IPS-20b (cell line): ENCODE results near the gene DES.
"Not testable (repeated sequence)": the region's sequence is repeated elsewhere in the genome, so short reads cannot be mapped to it uniquely, and the experiment has no call there.

ENCODE experiments used
- H3K27ac ChIP-seq: one replicate; pipeline ENCODE4 v1.5.1; 2013; ENCODE audit warnings: low read length
- H3K27me3 ChIP-seq: 2 replicates; pipeline ENCODE4 v1.6.1; 2013; ENCODE audit warnings: mild to moderate bottlenecking, low read length, inconsistent platforms; ENCODE audit not compliant: insufficient read depth
- H3K36me3 ChIP-seq: 2 replicates; pipeline ENCODE4 v1.6.1; 2013; ENCODE audit warnings: low read depth, mild to moderate bottlenecking, inconsistent platforms, low read length, moderate library complexity; ENCODE audit not compliant: insufficient read depth
- H3K4me1 ChIP-seq: 2 replicates; pipeline ENCODE4 v1.6.1; 2013; ENCODE audit warnings: mild to moderate bottlenecking, control low read depth, inconsistent platforms, low read length, moderate library complexity; ENCODE audit not compliant: insufficient read depth
- H3K4me3 ChIP-seq: 2 replicates; pipeline ENCODE4 v1.5.1; 2013; ENCODE audit warnings: mild to moderate bottlenecking, low read length, inconsistent platforms
- H3K9ac ChIP-seq: 2 replicates; pipeline ENCODE4 v1.6.1; 2013; ENCODE audit warnings: low read depth, mild to moderate bottlenecking, inconsistent platforms, low read length, moderate library complexity
- H3K9me3 ChIP-seq: 2 replicates; pipeline ENCODE4 v1.6.1; 2013; ENCODE audit warnings: mild to moderate bottlenecking, low read depth, low read length, inconsistent platforms; ENCODE audit not compliant: insufficient read depth

The DES gene

DNA sequence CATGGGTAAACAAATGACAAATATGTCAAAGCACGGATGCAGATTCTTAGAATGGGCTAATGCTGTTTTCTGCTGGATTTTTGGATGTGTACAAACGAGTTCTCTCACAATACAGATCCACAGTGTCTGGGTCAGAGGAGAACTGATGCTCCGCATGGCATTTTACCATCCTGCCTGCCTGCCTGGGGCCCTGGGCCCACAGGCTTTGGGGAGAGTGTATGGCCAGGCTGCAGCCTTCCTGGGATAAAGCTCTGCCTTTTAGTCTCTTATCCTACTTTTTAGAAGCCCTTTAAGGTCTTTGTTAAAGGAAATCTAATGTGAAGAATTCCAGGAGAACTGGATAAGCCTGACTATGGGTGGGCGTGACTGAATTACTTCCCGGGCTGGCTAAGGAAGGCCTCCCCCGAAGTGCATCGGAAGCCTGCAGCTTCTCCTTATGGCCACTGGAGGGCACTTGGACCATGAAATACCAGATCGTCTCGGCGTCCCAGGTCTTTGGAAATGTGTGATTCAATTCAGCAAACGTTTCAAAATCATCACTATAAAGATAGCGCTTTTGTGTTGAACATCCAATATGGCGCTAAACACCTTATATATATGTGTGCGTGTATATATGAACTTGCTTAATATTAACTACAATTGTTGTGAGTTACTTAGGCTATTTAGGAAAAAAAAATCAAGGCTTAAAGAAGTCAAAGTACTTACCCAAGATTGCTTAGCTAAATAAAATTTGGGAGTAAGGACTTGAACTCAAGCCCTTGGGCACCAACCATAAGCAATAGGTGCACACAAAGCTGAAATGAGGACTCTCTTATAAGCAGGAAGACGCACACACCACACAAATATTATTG lies 15.3 kb upstream of the DES start:
- no peaks in the 10 kb centered on the region for H3K36me3 ChIP-seq
- no peak overlapping the region for H3K4me3 ChIP-seq
- H3K27me3 ChIP-seq = no peaks in the 10 kb centered on the region
- no peaks in the 10 kb centered on the region for H3K9me3 ChIP-seq
- no peak overlapping the region for H3K9ac ChIP-seq
- no peak overlapping the region for H3K27ac ChIP-seq
- H3K4me1 ChIP-seq = peaks cover 5% of the 10 kb centered on the region; the same call in 1 of the 2 replicates

DNA sequence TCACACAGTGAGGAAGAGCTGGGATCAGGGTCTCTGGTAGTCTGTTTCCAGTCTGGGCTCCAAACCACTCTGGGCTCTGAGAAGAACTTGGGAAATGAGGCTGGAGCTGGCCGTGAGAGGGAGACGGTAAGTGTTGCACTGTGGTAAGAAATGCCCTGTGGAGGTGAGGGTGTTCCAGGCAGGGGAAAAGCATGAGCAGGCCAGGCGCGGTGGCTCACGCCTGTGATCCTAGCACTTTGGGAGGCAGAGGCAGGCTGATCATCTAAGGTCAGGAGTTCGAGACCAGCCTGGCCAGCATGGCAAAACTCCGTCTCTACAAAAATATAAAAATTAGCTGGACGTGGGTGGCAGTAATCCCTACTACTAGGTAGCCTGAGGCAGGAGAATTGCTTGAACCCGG lies 14.3 kb upstream of the DES start:
- Histone ChIP-seq H3K36me3 (no peaks in the 10 kb centered on the region), H3K4me3 (no peak overlapping the region), H3K27me3 (no peaks in the 10 kb centered on the region), H3K9ac (no peak overlapping the region), H3K27ac (no peak overlapping the region), H3K4me1 (peaks cover 5% of the 10 kb centered on the region; the same call in 1 of the 2 replicates), H3K9me3 (no peaks in the 10 kb centered on the region)

DNA sequence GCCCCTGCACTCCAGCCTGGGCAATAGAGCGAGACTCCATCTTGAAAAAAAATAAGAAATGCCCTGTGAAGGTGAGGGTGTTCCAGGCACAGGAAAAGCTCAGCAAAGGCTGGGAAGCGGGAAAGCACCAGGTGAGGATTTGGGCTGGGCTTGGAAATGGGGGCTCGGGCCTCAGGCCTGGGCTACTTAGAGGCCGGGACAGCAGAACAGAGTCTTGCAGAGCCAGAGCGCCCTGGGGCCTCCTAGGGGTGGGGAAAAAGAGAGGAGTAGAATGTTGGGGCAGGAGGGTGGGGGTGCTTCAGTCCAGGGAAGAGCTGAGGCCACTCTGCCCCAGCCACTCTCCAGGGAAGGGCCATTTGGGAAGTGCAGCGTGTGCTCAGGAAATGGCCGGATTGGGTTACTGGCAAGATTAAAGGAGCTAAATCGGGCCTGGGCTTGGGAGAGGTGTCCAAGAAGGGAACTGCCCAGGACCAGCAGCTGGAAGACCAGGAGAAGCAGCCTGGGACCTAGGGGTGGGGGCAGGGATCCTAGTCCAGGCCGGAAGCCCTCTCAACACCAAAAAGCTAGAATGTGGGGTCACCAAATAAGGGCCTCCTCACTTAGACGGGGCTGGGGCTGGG lies 13.8 kb upstream of the DES start:
- H3K9me3 ChIP-seq = no peaks in the 10 kb centered on the region
- no peaks in the 10 kb centered on the region for H3K27me3 ChIP-seq
- H3K27ac ChIP-seq = no peak overlapping the region
- H3K36me3 ChIP-seq = no peaks in the 10 kb centered on the region
- no peak overlapping the region for H3K4me3 ChIP-seq
- peak overlapping the region; percentile 41; the same call in 1 of the 2 replicates for H3K9ac ChIP-seq
- H3K4me1 ChIP-seq = peaks cover 5% of the 10 kb centered on the region; the same call in 1 of the 2 replicates

DNA sequence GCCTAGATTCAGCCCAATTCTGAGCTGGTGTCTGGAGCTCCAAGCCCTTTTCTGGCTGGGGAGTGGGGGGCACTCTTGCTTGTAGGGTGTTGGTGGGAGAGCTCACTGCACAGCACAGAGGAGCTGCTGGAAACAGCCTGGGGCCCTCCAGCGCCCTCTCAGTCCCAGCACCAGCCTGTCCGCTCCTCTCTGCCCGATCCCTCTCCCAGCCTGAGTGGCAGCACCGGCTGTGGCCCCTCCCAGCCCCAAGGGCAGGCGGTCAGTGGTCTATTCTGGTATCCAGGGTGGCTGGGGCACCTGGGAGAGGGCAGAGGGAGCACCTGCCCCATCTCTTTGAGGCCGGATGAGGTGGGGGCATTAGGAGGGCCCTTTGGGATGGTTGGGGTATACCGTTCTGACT lies 13.2 kb upstream of the DES start:
- no peaks in the 10 kb centered on the region for H3K36me3 ChIP-seq
- H3K4me1 ChIP-seq = peaks cover 5% of the 10 kb centered on the region; the same call in 1 of the 2 replicates
- H3K27me3 ChIP-seq = no peaks in the 10 kb centered on the region
- H3K9me3 ChIP-seq = no peaks in the 10 kb centered on the region
- H3K27ac ChIP-seq = no peak overlapping the region
- no peak overlapping the region for H3K4me3 ChIP-seq
- H3K9ac ChIP-seq = peak overlapping the region; percentile 41; the same call in 1 of the 2 replicates

DNA sequence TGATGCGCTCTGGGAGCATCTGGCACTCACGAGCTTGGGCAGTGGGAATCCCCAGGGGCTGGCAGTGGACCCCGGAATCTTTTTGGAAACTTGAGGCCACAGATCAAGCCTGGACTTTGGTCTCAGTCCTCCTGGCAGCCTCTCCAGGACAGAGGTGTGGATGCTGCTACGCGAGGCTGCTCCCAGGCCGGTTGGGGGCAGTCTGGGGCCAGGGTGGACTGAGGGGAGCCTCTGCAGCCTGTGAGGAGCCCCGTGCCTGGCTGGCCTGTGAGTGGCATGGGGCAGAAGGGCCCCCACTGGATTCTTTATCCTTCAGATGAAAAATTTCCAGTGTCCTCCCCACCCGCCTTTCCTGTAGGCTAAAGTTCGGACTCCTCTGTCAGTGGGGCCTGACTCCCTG lies 12.7 kb upstream of the DES start:
- H3K27ac ChIP-seq = no peak overlapping the region

DNA sequence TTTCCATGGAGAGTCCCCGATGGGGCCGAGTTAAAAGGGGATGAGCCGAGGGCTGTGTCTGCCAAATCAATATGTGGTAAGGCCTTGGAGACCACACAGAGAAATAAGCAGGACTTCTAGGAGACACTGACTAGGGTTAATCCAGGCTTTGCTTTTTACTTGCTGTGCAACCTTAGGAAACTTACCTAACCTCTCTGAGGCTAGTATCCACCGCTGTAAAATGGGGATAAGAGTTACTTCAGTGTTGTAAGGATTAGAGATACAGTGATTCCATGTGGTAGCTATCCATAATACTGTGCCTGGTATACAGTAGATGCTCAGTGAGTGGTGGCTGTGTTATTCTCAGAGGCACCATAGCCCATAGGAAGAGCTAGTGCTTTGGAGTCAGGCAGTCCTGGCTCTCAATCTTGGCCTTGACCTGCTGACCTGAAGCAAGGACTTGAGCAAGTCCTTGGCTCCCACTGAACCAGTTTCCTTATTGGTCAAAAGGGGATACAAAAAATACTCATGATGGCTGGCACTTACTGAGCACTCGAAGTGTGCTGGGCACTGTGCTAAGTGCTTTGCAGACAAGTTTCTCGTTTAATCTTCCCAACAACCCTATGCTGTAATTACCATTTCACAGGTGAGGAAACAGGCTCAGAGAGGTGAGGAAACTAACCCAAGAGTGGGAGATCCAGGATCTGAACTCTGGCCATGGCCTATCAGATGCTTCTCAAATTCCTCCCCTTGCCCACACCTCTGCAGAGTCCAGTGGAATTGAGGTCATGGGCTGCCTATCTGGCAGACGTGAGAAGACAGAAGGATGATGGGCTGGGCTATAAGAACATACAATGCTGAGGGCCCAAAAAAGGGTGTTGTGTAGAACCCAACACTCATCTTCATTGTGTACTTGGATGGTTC lies 12.0 kb upstream of the DES start:
- no peak overlapping the region for H3K27ac ChIP-seq
- H3K36me3 ChIP-seq = no peaks in the 10 kb centered on the region
- no peak overlapping the region for H3K9ac ChIP-seq
- H3K4me1 ChIP-seq = peaks cover 5% of the 10 kb centered on the region; the same call in 1 of the 2 replicates
- no peaks in the 10 kb centered on the region for H3K27me3 ChIP-seq
- H3K9me3 ChIP-seq = no peaks in the 10 kb centered on the region
- H3K4me3 ChIP-seq = no peak overlapping the region

More for the DNA sequence above, 12.7 kb upstream of the DES start:
- Histone ChIP-seq H3K27me3 (no peaks in the 10 kb centered on the region), H3K36me3 (no peaks in the 10 kb centered on the region), H3K4me1 (peaks cover 5% of the 10 kb centered on the region; the same call in 1 of the 2 replicates), H3K9me3 (no peaks in the 10 kb centered on the region), H3K9ac (no peak overlapping the region), H3K4me3 (no peak overlapping the region)

DNA sequence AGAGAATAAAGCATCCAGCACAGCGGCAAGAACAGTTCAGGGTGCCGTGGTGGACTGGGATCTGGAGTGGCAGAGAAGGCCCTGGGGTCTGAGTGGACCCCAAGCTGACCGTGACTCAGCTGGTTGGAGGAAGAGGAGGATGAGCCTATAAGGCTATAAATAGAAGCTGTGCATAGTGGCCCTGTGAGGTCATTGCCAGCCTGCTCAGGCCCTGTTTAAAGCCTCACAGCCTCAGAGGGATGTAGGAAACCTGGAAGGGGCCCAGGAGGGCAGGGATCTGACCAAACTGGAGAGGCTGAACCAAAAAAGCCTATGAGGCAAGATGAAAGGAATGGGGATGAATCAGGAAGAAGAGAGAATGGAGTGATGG lies 11.3 kb upstream of the DES start:
- Histone ChIP-seq H3K27me3 (no peaks in the 10 kb centered on the region), H3K4me1 (peaks cover 5% of the 10 kb centered on the region; the same call in 1 of the 2 replicates), H3K36me3 (no peaks in the 10 kb centered on the region), H3K27ac (no peak overlapping the region), H3K9ac (no peak overlapping the region), H3K4me3 (no peak overlapping the region), H3K9me3 (no peaks in the 10 kb centered on the region)

DNA sequence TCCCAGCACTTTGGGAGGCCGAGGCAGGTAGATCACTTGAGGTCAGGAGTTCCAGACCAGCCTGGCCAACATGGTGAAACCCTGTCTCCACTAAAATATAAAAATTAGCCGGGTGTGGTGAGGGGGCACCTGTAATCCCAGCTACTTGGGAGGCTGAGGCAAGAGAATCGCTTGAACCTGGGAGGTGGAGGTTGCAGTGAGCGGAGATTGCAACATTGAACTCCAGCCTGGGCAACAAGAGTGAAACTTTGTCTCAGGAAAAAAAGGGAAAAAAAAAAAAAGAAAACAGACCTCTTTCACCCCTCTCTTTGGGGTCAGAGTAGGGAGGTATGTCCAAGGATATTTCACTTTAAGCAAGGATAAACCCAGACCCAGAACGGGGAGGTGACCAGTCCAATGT lies 10.8 kb upstream of the DES start:
- H3K9me3 ChIP-seq, H3K27ac ChIP-seq: not testable (repeated sequence)

DNA sequence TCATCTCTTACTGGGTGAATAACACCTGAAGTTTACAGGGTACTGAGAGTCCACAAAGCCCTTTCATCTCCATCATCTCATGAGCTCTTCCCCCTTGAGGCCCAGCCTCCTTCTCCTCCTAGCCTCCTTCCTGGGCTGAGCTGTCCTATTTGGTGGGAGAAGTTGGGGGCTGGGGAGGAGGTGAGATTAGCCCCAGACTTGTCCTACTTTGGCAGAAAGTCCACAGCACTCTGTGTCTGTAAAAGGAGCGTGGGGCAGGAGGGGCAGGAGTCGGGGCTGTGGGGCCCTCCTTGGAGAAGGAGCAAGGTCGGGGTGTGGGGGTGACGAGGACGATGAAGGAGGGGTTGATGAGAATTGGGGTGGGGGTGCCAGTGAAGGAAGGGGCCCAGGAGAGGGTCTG lies 10.0 kb upstream of the DES start:
- Histone ChIP-seq H3K27me3 (no peaks in the 10 kb centered on the region), H3K27ac (no peak overlapping the region), H3K4me3 (no peak overlapping the region), H3K9ac (no peak overlapping the region), H3K4me1 (no peaks in the 10 kb centered on the region; the same call in 1 of the 2 replicates), H3K36me3 (no peaks in the 10 kb centered on the region), H3K9me3 (no peaks in the 10 kb centered on the region)

More for the DNA sequence above, 10.8 kb upstream of the DES start:
- H3K4me1 ChIP-seq, H3K36me3 ChIP-seq, H3K4me3 ChIP-seq, H3K27me3 ChIP-seq, H3K9ac ChIP-seq: not testable (repeated sequence)

DNA sequence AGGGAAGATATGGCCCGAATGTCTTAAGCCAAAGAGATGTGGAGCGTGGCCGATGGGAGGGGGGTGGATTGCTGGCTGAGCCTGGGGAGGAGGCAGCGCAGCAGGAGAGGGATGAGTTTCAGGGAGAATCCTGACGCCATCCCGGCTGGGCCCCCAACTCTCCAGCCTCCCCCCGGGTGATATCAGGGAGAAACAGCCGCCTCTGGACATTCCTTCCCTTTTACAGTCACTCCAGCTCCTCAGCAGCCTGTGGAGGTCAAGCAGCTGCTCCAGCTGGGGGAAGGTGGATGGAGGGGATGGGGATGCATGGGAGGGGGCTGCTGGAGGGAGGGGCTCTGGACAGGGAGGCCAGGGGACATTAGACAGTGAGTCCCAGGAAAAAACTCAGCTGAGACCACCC lies 9.5 kb upstream of the DES start:
- Histone ChIP-seq H3K36me3 (no peaks in the 10 kb centered on the region), H3K27me3 (no peaks in the 10 kb centered on the region), H3K4me3 (no peak overlapping the region), H3K9ac (no peak overlapping the region), H3K9me3 (no peaks in the 10 kb centered on the region), H3K4me1 (no peaks in the 10 kb centered on the region; the same call in 1 of the 2 replicates), H3K27ac (no peak overlapping the region)

DNA sequence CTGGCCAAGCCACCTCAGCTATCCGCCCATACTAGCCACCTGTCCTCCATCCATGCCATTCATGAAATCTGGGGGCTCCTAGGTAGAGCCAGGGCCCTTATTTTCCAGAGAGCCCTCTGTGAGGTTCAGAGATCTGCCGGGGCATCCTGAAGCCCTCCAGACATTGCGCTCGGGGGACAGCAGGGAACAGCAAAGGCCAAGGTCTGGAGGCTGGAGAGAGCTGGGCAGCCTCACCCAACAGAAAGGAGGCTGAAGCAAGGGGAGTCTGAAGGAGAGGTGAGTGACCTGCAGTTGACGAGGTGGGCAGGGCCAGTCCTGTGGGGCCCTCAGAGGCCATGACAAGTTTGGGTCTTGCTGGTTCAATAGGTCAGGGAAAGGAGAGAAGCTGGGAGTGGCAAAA lies 8.6 kb upstream of the DES start:
- Histone ChIP-seq H3K27me3 (no peaks in the 10 kb centered on the region), H3K4me1 (no peaks in the 10 kb centered on the region; the same call in 1 of the 2 replicates), H3K27ac (no peak overlapping the region), H3K4me3 (no peak overlapping the region), H3K36me3 (no peaks in the 10 kb centered on the region), H3K9ac (no peak overlapping the region), H3K9me3 (no peaks in the 10 kb centered on the region)
